Psoas muscle (tissue), 8 donors: ENCODE data around the gene GPX7. TPM values are rescaled to one million over a fixed set of nuclear protein-coding genes. Genes with fewer than 3 reads are reported as not detected.
A peak's percentile ranks its signal among the peaks of the same experiment; 100 is the strongest.

Source experiments
- ATAC-seq, 4 donors: fragments of 200-7000 bp; cut with Tn5 transposase; one replicate each; pipeline ENCODE4 v1.9.1; 2020; ENCODE audit warnings: moderate library complexity in 3 of 4, mild to moderate bottlenecking in 2 of 4
- DNase-seq, 2 donors: peaks; one replicate each; pipeline ENCODE4 v3.0.0-alpha.2; 2020
- H3K27ac ChIP-seq: fragments of 200-600 bp; one replicate; pipeline ENCODE4 v1.8.0; 2022
- H3K27me3 ChIP-seq, 3 donors: fragments of 200-600 bp in 1 of 3; one replicate each; pipeline versions ENCODE4 v1.6.1 to v1.8.0; 2013 to 2022; ENCODE audit warnings: low read length in 2 of 3, mild to moderate bottlenecking in 2 of 3, moderate library complexity in 1 of 3; ENCODE audit not compliant: insufficient read depth in 3 of 3
- H3K36me3 ChIP-seq, 2 donors: fragments of 200-600 bp in 1 of 2; one replicate each; pipeline versions ENCODE4 v1.6.1 to v1.8.0; 2013 to 2022; ENCODE audit warnings: low read depth in 1 of 2, mild to moderate bottlenecking in 1 of 2, moderate library complexity in 1 of 2; ENCODE audit not compliant: insufficient read depth in 1 of 2
- H3K4me1 ChIP-seq: fragments of 200-600 bp; one replicate; pipeline ENCODE4 v1.8.0; 2022
- H3K4me3 ChIP-seq: fragments of 200-600 bp; one replicate; pipeline ENCODE4 v1.8.0; 2022; ENCODE audit warnings: mild to moderate bottlenecking
- H3K9me3 ChIP-seq: fragments of 200-600 bp; one replicate; pipeline ENCODE4 v1.8.0; 2022
- WGBS, 3 donors: extraction: QIAGEN DNeasy Blood & Tissue Kit; methylation state at CpG; one replicate each; pipeline versions ENCODE4 v1.1.6 to v1.1.7; 2013; 5-methylcytosine and 5-hydroxymethylcytosine counted together
- intact Hi-C, 2 donors: fragments of 100-400 bp; cut with DNase I; formaldehyde crosslinking; loops; one replicate each; pipeline versions ENCODE4 v1.11.0 to v1.14.2; 2022
- polyA plus RNA-seq, 3 donors: library from polyadenylated mRNA; stranded (reverse); fragments of 200-250 nt; gene quantifications; one replicate each; pipeline ENCODE4 v1.2.3, GENCODE V29; 2013
- total RNA-seq, 4 donors: library from RNA; stranded (reverse); fragmentation: NEBNext Ultra II Directional in 2 of 4; extraction: Animal tissue kit (Norgen Biotek cat#: 25700) in 2 of 4; gene quantifications; one replicate each; pipeline versions ENCODE4 v1.2.1 to v1.2.4, GENCODE V29; 2021 to 2023
- TF ChIP-seq, protein P1 (sequence below): fragments of 200-600 bp; IDR thresholded peaks from one replicate; pipeline ENCODE4 v1.8.0; 2022; ENCODE audit warnings: antibody characterized with exemption
- donor health status: healthy with polysubstance abuse.
- donor health status: DM: no; HTN: no; CAD: no; lungs with moderate emphysema.
- donor health status: Bipolar disorder and iron deficiency.
- donor health status: healthy.
- donor health status: DM: yes; HTN: yes; CAD: no.
- donor health status: DM: no; HTN: no; CAD: no.
- donor health status: DM: no; HTN: no; CAD: no.
- donor health status: DM: yes; HTN: yes; CAD: no.

Gene GPX7
- total and polyA plus RNA-seq, 7 donors: 3.6 to 12.2 (median 7.9) TPM

DNA sequence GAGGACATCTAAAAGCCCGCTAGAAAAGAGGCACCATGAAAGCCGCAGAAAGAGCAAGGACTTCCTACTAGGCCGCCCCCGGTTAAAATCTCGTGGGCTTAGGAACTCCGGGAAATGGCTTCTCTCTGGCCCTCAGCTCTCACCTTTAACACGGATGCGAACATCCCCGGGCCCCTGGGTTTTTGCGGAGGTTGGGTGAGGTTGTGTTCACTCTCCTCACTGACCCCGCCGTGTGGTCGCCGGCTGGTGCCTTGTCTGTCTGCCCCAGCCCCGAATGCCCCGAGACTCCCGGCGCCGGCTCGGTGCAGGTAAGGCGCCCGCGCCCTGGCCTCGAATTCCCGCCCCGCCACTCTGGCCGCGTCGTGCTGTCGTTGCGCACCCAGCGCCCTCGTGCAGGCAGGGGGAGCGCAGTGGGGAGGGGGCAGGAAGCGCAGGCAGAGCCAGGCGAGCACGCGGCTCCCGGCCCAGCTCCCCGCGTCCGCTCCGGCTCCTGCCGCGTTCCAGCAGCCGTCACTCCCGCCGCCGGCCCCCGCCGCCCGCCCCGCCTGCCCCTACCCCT is 30.6 kb downstream of the GPX7 start, which contains the start of gene SHISAL2A:
Gene SHISAL2A, plus strand, starts transcription at position 437 of the 559 bp plus-strand sequence. CDS start 326 bp downstream, outside the sequence.
- intact Hi-C loops: no loop called here

DNA sequence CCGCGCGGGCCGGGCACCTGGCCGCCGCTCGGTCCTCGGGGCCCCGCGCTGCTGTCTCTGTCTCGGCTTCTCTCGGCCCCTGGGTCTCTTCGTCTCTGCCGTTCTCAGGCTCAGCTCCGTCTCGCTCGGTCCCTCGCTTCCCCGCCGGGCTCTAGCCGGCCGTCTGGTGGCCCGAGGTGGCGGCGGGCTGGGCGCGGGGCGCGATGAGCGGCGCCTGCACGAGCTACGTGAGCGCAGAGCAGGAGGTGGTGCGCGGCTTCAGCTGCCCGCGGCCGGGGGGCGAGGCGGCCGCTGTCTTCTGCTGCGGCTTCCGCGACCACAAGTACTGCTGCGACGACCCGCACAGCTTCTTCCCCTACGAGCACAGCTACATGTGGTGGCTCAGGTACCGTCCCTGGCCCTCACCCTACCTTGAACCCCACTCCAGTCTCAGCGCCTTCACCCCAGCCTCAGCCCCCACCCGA is 31.2 kb downstream of the GPX7 start:
- intact Hi-C loops: no loop called here
- Histone ChIP-seq H3K4me1 (peaks cover 8% of the 10 kb centered on the region), H3K27ac (peak overlapping the region; percentile 16), H3K36me3 (no peaks in the 10 kb centered on the region), H3K4me3 (peak overlapping the region; percentile 69), H3K9me3 (no peaks in the 10 kb centered on the region), H3K27me3 (no peaks in the 10 kb centered on the region)
- TF ChIP-seq, protein P1, sequence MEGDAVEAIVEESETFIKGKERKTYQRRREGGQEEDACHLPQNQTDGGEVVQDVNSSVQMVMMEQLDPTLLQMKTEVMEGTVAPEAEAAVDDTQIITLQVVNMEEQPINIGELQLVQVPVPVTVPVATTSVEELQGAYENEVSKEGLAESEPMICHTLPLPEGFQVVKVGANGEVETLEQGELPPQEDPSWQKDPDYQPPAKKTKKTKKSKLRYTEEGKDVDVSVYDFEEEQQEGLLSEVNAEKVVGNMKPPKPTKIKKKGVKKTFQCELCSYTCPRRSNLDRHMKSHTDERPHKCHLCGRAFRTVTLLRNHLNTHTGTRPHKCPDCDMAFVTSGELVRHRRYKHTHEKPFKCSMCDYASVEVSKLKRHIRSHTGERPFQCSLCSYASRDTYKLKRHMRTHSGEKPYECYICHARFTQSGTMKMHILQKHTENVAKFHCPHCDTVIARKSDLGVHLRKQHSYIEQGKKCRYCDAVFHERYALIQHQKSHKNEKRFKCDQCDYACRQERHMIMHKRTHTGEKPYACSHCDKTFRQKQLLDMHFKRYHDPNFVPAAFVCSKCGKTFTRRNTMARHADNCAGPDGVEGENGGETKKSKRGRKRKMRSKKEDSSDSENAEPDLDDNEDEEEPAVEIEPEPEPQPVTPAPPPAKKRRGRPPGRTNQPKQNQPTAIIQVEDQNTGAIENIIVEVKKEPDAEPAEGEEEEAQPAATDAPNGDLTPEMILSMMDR: no peak
- ATAC-seq (peak; percentile 36 to 61 (median 46)), DNase-seq (peak in 1 of 2 donors; percentile 14)
- WGBS, 3 donors: 6 to 14% (median 7%) methylated on average over 31 to 52 of the region's 52 CpGs

More for the DNA sequence above, 30.6 kb downstream of the GPX7 start, which contains the start of gene SHISAL2A:
- H3K27me3 ChIP-seq: no peaks in the 10 kb centered on the region
- TF ChIP-seq, protein P1: no peak
- peak within 1 kb of the TSS; percentile 16 for H3K27ac ChIP-seq
- DNase-seq: peak; percentile 19 to 73
- WGBS, 3 donors: 10 to 16% (median 14%) methylated on average over 31 to 53 of the region's 53 CpGs
- ATAC-seq: peak; percentile 64 to 78 (median 70)
- H3K4me1 ChIP-seq: peaks cover 8% of the 10 kb centered on the region
- no peaks in the 10 kb centered on the region for H3K36me3 ChIP-seq
- H3K4me3 ChIP-seq: peak within 1 kb of the TSS; percentile 69
- no peaks in the 10 kb centered on the region for H3K9me3 ChIP-seq

DNA sequence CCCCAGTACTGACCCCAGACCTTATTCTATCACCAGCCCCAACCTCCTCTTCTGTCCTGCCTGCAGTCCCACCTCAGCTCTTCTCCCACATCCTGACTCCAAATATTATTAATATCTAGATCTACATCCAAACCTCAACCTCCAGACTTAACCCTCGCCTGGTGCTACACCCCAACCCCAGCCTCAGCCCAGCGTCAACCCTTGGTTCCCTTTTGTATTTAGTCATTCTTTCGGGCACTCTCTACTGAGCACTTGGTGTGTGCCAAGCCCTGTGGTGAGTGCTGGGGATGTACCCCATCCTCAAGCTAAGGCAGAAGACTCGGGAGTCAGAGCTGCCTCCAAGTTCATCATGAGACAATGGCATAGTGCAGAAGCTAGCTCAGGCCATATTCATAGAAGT is 31.9 kb downstream of the GPX7 start:
- DNase-seq: no peak
- no peaks in the 10 kb centered on the region for H3K9me3 ChIP-seq
- H3K36me3 ChIP-seq: no peaks in the 10 kb centered on the region
- 91 to 93% (median 93%) methylated on average over 4 of the region's 4 CpGs for WGBS, 3 donors
- no peaks in the 10 kb centered on the region for H3K27me3 ChIP-seq
- intact Hi-C loops: no loop called here
- H3K4me1 ChIP-seq: peaks cover 8% of the 10 kb centered on the region
- no peak overlapping the region for H3K4me3 ChIP-seq
- TF ChIP-seq, protein P1: no peak
- H3K27ac ChIP-seq: no peak overlapping the region
- no peak for ATAC-seq

DNA sequence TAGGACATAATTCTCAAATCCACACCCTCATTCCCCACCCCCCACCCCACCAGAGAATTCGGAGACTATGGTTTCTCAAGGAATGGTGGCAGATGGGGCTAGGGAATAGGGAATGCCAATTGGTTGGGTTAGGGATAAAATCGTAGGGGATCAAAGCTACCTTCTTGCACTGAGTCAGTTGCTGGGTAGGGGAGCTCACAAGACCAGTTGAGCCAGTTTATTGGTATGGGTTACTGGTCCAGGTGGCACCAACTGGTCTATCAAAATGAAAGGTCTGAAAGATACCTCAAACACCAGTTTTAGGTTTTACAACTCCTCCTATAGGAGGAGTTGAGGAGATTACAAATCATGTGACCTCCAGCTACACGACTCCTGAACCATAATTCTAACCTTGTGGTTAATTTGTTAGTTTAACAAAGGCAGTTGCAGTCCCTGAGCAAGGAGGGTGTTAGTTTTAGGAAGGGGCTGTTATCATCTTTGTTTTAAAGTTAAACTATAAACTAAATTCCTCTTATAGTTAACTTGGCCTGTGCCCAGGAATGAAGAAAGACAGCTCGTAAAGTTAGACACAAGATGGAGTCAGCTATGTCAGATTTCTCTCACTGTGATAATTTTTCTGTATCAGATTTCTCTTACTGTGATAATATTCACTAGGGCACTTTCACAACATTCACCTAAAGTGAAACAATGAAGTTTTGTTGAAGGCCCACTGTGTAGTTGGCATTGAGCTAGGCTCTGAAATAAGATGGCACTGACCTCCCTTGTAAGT is 33.3 kb downstream of the GPX7 start:
- no peaks in the 10 kb centered on the region for H3K27me3 ChIP-seq
- ATAC-seq: no peak
- no peak overlapping the region for H3K4me3 ChIP-seq
- TF ChIP-seq, protein P1: no peak
- H3K27ac ChIP-seq: no peak overlapping the region
- intact Hi-C loops: no loop called here
- H3K4me1 ChIP-seq: peaks cover 8% of the 10 kb centered on the region
- WGBS, 3 donors: 77 to 90% (median 84%) methylated on average over 4 of the region's 4 CpGs
- H3K36me3 ChIP-seq: no peaks in the 10 kb centered on the region
- no peaks in the 10 kb centered on the region for H3K9me3 ChIP-seq
- DNase-seq: no peak
